Neural progenitor cell (in vitro differentiated cells): ENCODE results near the gene JAKMIP2. TPM values are rescaled to one million over a fixed set of nuclear protein-coding genes. Genes with fewer than 3 reads are reported as not detected.

Experiments
- DNase-seq: peaks from one replicate; pipeline ENCODE4 v3.0.0-alpha.2; 2016; ENCODE audit warnings: low spot score
- H2AFZ ChIP-seq: fragments of 200-600 bp; sonication (generic); replicated peaks from 2 replicates; pipeline ENCODE4 v1.6.1; 2016; ENCODE audit warnings: antibody characterized with exemption
- H3F3A ChIP-seq: fragments of 200-600 bp; sonication (generic); 2 replicates; pipeline ENCODE4 v1.6.1; 2016; ENCODE audit warnings: antibody characterized with exemption, low read depth
- H3K27ac ChIP-seq: fragments of 200-600 bp; sonication (generic); 2 replicates; pipeline ENCODE4 v1.5.1; 2016; ENCODE audit warnings: mild to moderate bottlenecking
- H3K27me3 ChIP-seq: fragments of 200-600 bp; sonication (generic); 2 replicates; pipeline ENCODE4 v1.6.1; 2016; ENCODE audit warnings: mild to moderate bottlenecking, moderate library complexity
- H3K36me3 ChIP-seq: fragments of 200-600 bp; sonication (generic); 2 replicates; pipeline ENCODE4 v1.5.1; 2016
- H3K4me1 ChIP-seq: fragments of 200-600 bp; sonication (generic); 2 replicates; pipeline ENCODE4 v1.6.1; 2016; ENCODE audit warnings: mixed run types
- H3K4me2 ChIP-seq: fragments of 200-600 bp; sonication (generic); 2 replicates; pipeline ENCODE4 v1.6.1; 2016
- H3K4me3 ChIP-seq: fragments of 200-600 bp; sonication (generic); 2 replicates; pipeline ENCODE4 v1.5.1; 2016
- H3K79me2 ChIP-seq: fragments of 200-600 bp; sonication (generic); 2 replicates; pipeline ENCODE4 v1.6.1; 2016; ENCODE audit warnings: low read depth
- H3K9ac ChIP-seq: fragments of 200-600 bp; sonication (generic); 2 replicates; pipeline ENCODE4 v1.6.1; 2016
- H3K9me3 ChIP-seq: fragments of 200-600 bp; sonication (generic); 2 replicates; pipeline ENCODE4 v1.5.1; 2016; ENCODE audit warnings: low read depth
- H4K20me1 ChIP-seq: fragments of 200-600 bp; sonication (generic); 2 replicates; pipeline ENCODE4 v1.6.1; 2016; ENCODE audit warnings: low read depth
- H3K27ac Mint-ChIP-seq: 3 replicates; pipeline ENCODE4 v1.8.0; 2021; ENCODE audit warnings: mixed read lengths
- H3K27me3 Mint-ChIP-seq: 2 replicates; pipeline ENCODE4 v1.8.0; 2022; ENCODE audit warnings: low read depth, mild to moderate bottlenecking, inconsistent platforms, moderate library complexity, mixed read lengths; ENCODE audit not compliant: insufficient read depth
- H3K36me3 Mint-ChIP-seq: 3 replicates; pipeline ENCODE4 v1.8.0; 2021; ENCODE audit warnings: mixed read lengths
- H3K4me1 Mint-ChIP-seq: 3 replicates; pipeline ENCODE4 v1.8.0; 2021; ENCODE audit warnings: mixed read lengths
- H3K4me3 Mint-ChIP-seq: 3 replicates; pipeline ENCODE4 v1.8.0; 2021; ENCODE audit warnings: mild to moderate bottlenecking, moderate library complexity, mixed read lengths
- H3K9me3 Mint-ChIP-seq: 3 replicates; pipeline ENCODE4 v1.8.0; 2020; ENCODE audit warnings: mixed read lengths
- EZH2 ChIP-seq: fragments of 200-600 bp; sonication (generic); IDR thresholded peaks from 2 replicates; pipeline ENCODE4 v1.6.1; 2017; ENCODE audit warnings: antibody characterized with exemption, mild to moderate bottlenecking, moderate library complexity
- EZH2phosphoT487 ChIP-seq: fragments of 200-600 bp; sonication (generic); IDR thresholded peaks from 2 replicates; pipeline ENCODE4 v1.6.1; 2017; ENCODE audit warnings: antibody characterized with exemption
- total RNA-seq: library from RNA; depleted of rRNA; stranded (reverse); fragments of >200 nt; gene quantifications from 2 replicates; pipeline ENCODE4 v1.2.3, GENCODE V29; 2015; ENCODE audit warnings: low replicate concordance
- TF ChIP-seq, protein P1 (sequence below): fragments of 200-600 bp; sonication (generic); IDR thresholded peaks from 2 replicates; pipeline ENCODE4 v1.5.1; 2017; ENCODE audit warnings: antibody characterized with exemption, mild to moderate bottlenecking

JAKMIP2 gene
- total RNA-seq, 1 donor from 2014 or later, result 8.2 TPM

DNA sequence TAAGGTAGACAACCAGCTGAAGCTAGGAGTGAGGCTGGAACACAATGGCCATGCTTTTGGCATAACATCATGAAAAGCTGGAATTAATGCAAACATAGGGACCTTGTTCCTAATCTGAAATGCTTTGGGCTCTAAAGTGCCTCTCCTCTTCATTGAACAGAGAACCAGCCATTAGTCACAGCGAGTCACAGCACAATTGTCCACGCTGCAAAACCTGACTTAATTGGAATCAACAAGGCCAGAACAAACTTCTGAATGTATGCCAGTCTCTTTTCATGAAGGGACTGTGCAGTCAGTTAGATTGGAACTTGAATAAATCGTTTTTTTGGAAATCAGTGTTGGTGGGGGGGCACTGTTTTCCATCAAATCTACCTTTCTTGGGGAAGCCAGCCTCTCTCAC lies 96.5 kb downstream of the JAKMIP2 start:
- no peak for DNase-seq
- no peaks in the 10 kb centered on the region for H3K79me2 ChIP-seq
- no peak overlapping the region for H2AFZ ChIP-seq
- Mint-ChIP-seq H3K36me3 (no peaks in the 10 kb centered on the region), H3K27ac (no peak overlapping the region), H3K4me3 (no peak overlapping the region), H3K4me1 (peaks cover 20% of the 10 kb centered on the region), H3K9me3 (no peaks in the 10 kb centered on the region), H3K27me3 (peaks cover 3% of the 10 kb centered on the region)
- peaks cover 4% of the 10 kb centered on the region for H3K4me1 ChIP-seq
- H3K4me2 ChIP-seq, result no peak overlapping the region
- H3F3A ChIP-seq, result peaks cover 4% of the 10 kb centered on the region
- peaks cover 15% of the 10 kb centered on the region for H4K20me1 ChIP-seq
- H3K27me3 ChIP-seq, result no peaks in the 10 kb centered on the region
- no peak for TF ChIP-seq EZH2
- TF ChIP-seq EZH2phosphoT487, result no peak
- TF ChIP-seq, protein P1, sequence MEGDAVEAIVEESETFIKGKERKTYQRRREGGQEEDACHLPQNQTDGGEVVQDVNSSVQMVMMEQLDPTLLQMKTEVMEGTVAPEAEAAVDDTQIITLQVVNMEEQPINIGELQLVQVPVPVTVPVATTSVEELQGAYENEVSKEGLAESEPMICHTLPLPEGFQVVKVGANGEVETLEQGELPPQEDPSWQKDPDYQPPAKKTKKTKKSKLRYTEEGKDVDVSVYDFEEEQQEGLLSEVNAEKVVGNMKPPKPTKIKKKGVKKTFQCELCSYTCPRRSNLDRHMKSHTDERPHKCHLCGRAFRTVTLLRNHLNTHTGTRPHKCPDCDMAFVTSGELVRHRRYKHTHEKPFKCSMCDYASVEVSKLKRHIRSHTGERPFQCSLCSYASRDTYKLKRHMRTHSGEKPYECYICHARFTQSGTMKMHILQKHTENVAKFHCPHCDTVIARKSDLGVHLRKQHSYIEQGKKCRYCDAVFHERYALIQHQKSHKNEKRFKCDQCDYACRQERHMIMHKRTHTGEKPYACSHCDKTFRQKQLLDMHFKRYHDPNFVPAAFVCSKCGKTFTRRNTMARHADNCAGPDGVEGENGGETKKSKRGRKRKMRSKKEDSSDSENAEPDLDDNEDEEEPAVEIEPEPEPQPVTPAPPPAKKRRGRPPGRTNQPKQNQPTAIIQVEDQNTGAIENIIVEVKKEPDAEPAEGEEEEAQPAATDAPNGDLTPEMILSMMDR, result no peak
- no peak overlapping the region for H3K4me3 ChIP-seq
- H3K9ac ChIP-seq, result no peak overlapping the region
- no peaks in the 10 kb centered on the region for H3K36me3 ChIP-seq
- H3K9me3 ChIP-seq, result no peaks in the 10 kb centered on the region
- H3K27ac ChIP-seq, result no peak overlapping the region

DNA sequence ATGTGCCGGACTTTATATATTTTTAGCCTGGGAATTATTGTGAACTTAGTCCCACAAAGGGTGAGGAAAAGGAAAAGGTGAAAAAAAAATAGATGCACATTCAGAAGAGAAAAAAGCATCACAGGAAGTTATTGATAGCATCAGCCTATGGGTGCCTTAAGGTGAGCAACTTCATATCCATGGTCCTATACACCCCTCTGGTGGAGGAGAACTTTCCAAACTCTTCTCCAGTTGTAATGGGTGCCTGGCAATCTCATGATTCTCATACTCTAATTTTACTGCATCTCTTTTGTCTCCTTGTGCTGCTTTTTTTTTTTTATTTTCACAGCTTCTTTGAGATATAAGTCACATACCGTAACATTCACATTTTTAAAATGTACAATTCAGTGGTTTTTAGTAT lies 107.4 kb downstream of the JAKMIP2 start:
- Histone ChIP-seq H2AFZ (no peak overlapping the region), H3K9me3 (no peaks in the 10 kb centered on the region), H3K4me3 (no peak overlapping the region), H3K4me1 (no peaks in the 10 kb centered on the region), H3K9ac (no peak overlapping the region), H3K79me2 (no peaks in the 10 kb centered on the region), H3K4me2 (no peak overlapping the region), H3K36me3 (no peaks in the 10 kb centered on the region), H3F3A (no peaks in the 10 kb centered on the region), H4K20me1 (no peaks in the 10 kb centered on the region), H3K27me3 (no peaks in the 10 kb centered on the region), H3K27ac (no peak overlapping the region)
- no peaks in the 10 kb centered on the region for H3K4me1 Mint-ChIP-seq
- H3K27ac Mint-ChIP-seq, result no peak overlapping the region
- peaks cover 13% of the 10 kb centered on the region for H3K36me3 Mint-ChIP-seq
- H3K4me3 Mint-ChIP-seq, result no peak overlapping the region
- no peak for DNase-seq
- H3K9me3 Mint-ChIP-seq, result no peaks in the 10 kb centered on the region
- H3K27me3 Mint-ChIP-seq, result no peaks in the 10 kb centered on the region
- TF ChIP-seq EZH2 (no peak), EZH2phosphoT487 (no peak)
- TF ChIP-seq, protein P1, result no peak

DNA sequence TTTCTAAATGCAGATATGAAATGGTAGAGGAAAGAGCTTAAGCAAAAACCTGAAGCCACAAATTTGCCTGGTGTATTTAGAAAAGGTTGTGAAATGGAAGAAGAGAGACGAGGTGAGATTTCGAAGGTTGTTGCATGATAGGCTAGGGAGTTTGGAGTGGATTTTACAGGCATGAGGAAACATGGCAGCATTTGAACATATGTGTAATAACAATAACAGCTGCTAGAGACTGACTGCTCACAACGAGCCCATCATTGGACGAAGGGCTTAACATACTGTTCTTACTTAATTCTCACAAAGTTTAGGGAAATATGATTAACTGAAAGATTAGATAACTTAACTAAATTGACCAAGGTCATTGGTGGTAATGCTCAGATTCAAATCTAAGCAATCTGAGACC lies 108.1 kb downstream of the JAKMIP2 start:
- H3K36me3 ChIP-seq, result no peaks in the 10 kb centered on the region
- H3K27ac Mint-ChIP-seq, result no peak overlapping the region
- peaks cover 4% of the 10 kb centered on the region for H3F3A ChIP-seq
- H3K4me1 Mint-ChIP-seq, result no peaks in the 10 kb centered on the region
- H4K20me1 ChIP-seq, result no peaks in the 10 kb centered on the region
- H3K9me3 Mint-ChIP-seq, result no peaks in the 10 kb centered on the region
- no peaks in the 10 kb centered on the region for H3K9me3 ChIP-seq
- H3K27ac ChIP-seq, result no peak overlapping the region
- H3K27me3 Mint-ChIP-seq, result no peaks in the 10 kb centered on the region
- TF ChIP-seq, protein P1, result no peak
- H3K9ac ChIP-seq, result no peak overlapping the region
- H3K4me2 ChIP-seq, result no peak overlapping the region
- DNase-seq, result no peak
- H3K4me3 Mint-ChIP-seq, result no peak overlapping the region
- no peak overlapping the region for H3K4me3 ChIP-seq
- no peak overlapping the region for H2AFZ ChIP-seq
- no peaks in the 10 kb centered on the region for H3K27me3 ChIP-seq
- H3K4me1 ChIP-seq, result no peaks in the 10 kb centered on the region
- H3K36me3 Mint-ChIP-seq, result peaks cover 13% of the 10 kb centered on the region
- no peaks in the 10 kb centered on the region for H3K79me2 ChIP-seq

DNA sequence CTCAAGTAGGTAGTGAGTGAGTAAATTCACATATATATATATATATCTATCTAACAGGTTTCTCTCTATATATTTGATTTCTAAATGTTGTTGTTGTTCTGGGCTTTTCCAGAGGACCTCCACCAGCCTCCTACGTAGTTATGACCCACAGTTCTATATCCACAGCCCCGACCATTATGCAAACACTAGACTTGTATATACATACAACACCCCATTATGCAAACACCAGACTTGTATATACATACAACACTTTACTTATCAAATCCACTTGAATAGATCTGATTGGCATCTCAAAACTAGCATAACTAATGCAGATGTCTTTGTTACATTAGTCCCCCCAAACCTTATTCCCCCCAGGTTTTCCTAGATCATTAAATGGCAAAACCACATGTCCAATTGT lies 108.7 kb downstream of the JAKMIP2 start:
- H4K20me1 ChIP-seq, result no peaks in the 10 kb centered on the region
- TF ChIP-seq EZH2 (no peak), EZH2phosphoT487 (no peak)
- TF ChIP-seq, protein P1, result no peak
- no peak for DNase-seq
- no peaks in the 10 kb centered on the region for H3K36me3 ChIP-seq
- no peaks in the 10 kb centered on the region for H3K9me3 Mint-ChIP-seq
- no peaks in the 10 kb centered on the region for H3K4me1 Mint-ChIP-seq
- H3K79me2 ChIP-seq, result no peaks in the 10 kb centered on the region
- no peaks in the 10 kb centered on the region for H3K4me1 ChIP-seq
- H3F3A ChIP-seq, result peaks cover 10% of the 10 kb centered on the region
- no peak overlapping the region for H3K4me3 ChIP-seq
- H3K27me3 ChIP-seq, result no peaks in the 10 kb centered on the region
- H3K9me3 ChIP-seq, result no peaks in the 10 kb centered on the region
- no peak overlapping the region for H2AFZ ChIP-seq
- no peak overlapping the region for H3K4me3 Mint-ChIP-seq
- H3K4me2 ChIP-seq, result no peak overlapping the region
- no peak overlapping the region for H3K27ac ChIP-seq
- H3K36me3 Mint-ChIP-seq, result peaks cover 13% of the 10 kb centered on the region
- no peak overlapping the region for H3K9ac ChIP-seq
- no peaks in the 10 kb centered on the region for H3K27me3 Mint-ChIP-seq
- no peak overlapping the region for H3K27ac Mint-ChIP-seq
